ENCODE results near the gene SNRPA1. TPM values are rescaled to one million over a fixed set of nuclear protein-coding genes. Genes with fewer than 3 reads are reported as not detected.

Gene SNRPA1
- total RNA-seq, 1 donor from 2014 or later: 13.9 TPM

- DNase-seq (ENCODE audit: low spot score in 2 of 2): no peak
- no peak for FAIRE-seq
Observed at GRCh38 chr15:101266034-101266433, 29.0 kb downstream of the SNRPA1 start.

- FAIRE-seq (no peak), DNase-seq (ENCODE audit: low spot score in 2 of 2) (no peak)
Observed at GRCh38 chr15:101264911-101265641, 30.0 kb downstream of the SNRPA1 start.

GRCh38 chr15:101264011-101264410 is 31.0 kb downstream of the SNRPA1 start:
- FAIRE-seq: no peak

GRCh38 chr15:101262551-101262950 is 32.5 kb downstream of the SNRPA1 start:
- DNase-seq (ENCODE audit: low spot score in 2 of 2) (no peak), FAIRE-seq (no peak)

More at GRCh38 chr15:101264011-101264410, 31.0 kb downstream of the SNRPA1 start:
- DNase-seq (ENCODE audit: low spot score in 2 of 2): no peak

GRCh38 chr15:101258238-101259144 is 36.6 kb downstream of the SNRPA1 start:
- DNase-seq (ENCODE audit: low spot score in 2 of 2): peak; percentile 45 to 58
- FAIRE-seq: peak; percentile 36

- no peak for DNase-seq (ENCODE audit: low spot score in 2 of 2)
Observed at GRCh38 chr15:101256757-101257156, 38.3 kb downstream of the SNRPA1 start.

GRCh38 chr15:101255615-101256241 is 39.3 kb downstream of the SNRPA1 start:
- DNase-seq (ENCODE audit: low spot score in 2 of 2) (no peak), FAIRE-seq (no peak)

More at GRCh38 chr15:101256757-101257156, 38.3 kb downstream of the SNRPA1 start:
- FAIRE-seq: no peak

GRCh38 chr15:101255051-101255395 is 40.0 kb downstream of the SNRPA1 start:
- FAIRE-seq (no peak), DNase-seq (ENCODE audit: low spot score in 2 of 2) (no peak)

- FAIRE-seq: no peak
- DNase-seq (ENCODE audit: low spot score in 2 of 2): no peak
Observed at GRCh38 chr15:101254157-101255050, 40.6 kb downstream of the SNRPA1 start.

GRCh38 chr15:101252836-101253235 is 42.2 kb downstream of the SNRPA1 start:
- DNase-seq (ENCODE audit: low spot score in 2 of 2): no peak
- FAIRE-seq: no peak

GRCh38 chr15:101251830-101252820 is 42.9 kb downstream of the SNRPA1 start, which contains the start of gene CHSY1:
Gene CHSY1, minus strand, starts transcription at chr15:101252048. Its CDS starts 592 bp downstream, at chr15:101251456.
- FAIRE-seq: no peak
- DNase-seq (ENCODE audit: low spot score in 2 of 2): peak; percentile 87 to 95

- DNase-seq (ENCODE audit: low spot score in 2 of 2) (no peak), FAIRE-seq (no peak)
Observed at GRCh38 chr15:101250873-101251829, 43.9 kb downstream of the SNRPA1 start.

GRCh38 chr15:101250341-101250831 is 44.7 kb downstream of the SNRPA1 start:
- DNase-seq (ENCODE audit: low spot score in 2 of 2) (peak in 1 of 2 donors; percentile 38), FAIRE-seq (no peak)

- no peak for DNase-seq (ENCODE audit: low spot score in 2 of 2)
- no peak for FAIRE-seq
Observed at GRCh38 chr15:101248274-101248673, 46.8 kb downstream of the SNRPA1 start.

- no peak for FAIRE-seq
- DNase-seq (ENCODE audit: low spot score in 2 of 2): no peak
Observed at GRCh38 chr15:101246824-101247745, 48.0 kb downstream of the SNRPA1 start.

GRCh38 chr15:101246391-101246790 is 48.7 kb downstream of the SNRPA1 start:
- DNase-seq (ENCODE audit: low spot score in 2 of 2): no peak
- FAIRE-seq: no peak

Data from frontal cortex (tissue), 4 donors.